ENCODE results near the gene C5orf58.

Gene C5orf58

DNA sequence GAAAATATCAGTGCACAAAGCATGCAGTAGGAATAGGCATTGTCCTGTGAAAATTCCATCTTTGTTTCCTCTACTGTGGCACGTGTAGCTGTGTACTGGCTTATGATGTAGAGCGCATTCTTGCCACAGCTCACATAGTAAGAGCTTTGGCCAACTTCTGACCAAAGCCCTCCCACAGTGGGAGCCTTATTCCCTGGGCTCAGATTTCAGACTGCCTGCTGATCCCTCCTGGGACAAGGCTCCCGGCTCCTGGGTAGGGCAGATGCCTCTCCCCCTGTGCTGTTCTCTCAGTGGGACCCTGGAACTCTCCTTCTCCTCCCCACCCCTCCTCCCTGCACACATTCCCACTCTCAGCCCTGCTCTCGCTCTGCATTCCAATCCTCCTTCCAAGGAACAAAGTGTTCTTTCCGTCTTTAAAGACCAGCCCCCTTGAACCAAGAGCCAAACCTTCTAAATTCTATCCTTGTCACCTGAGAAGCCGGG lies 47.3 kb downstream of the C5orf58 start:
- DNase-seq (ENCODE audit: low read depth in 2 of 2), result no peak

DNA sequence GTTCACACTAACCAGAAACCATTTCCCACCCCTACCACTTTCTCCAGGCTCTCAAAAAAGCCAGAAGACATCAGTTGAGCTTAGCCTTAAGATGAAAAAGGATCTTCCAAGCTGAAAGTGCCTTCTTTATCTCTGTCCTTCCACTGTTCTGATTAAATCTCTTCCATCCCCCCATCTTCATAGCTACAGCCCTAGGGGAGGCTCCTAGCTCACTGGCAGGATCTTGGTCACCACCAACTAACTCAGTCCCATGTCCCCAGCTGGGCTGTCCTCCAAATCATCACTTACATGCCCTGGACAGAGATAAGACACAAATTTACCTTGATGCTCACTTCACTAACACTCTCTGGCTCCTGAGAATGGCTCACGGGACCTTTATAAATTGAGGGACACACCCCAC lies 50.5 kb downstream of the C5orf58 start:
- DNase-seq (ENCODE audit: low read depth in 2 of 2), result no peak

DNA sequence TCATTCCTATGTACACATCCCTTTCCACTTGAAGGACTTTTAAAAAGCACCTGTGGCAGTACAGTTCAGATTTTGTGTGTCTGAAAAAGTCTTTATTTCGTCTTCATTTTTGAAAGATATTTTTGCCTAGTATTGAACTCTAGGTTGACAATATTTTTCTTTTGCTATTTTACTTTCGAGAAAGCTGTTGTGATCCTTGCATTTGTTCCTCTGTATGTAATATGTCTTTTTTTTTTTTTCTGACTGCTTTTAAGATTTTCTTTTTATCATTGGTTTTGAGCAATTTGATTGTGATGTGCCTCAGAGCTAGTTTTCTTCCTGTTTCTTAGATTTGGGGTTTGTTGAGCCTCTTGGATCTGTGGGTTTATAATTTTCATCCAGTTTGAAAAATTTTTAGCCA lies 51.4 kb downstream of the C5orf58 start:
- DNase-seq (ENCODE audit: low read depth in 2 of 2), result no peak

DNA sequence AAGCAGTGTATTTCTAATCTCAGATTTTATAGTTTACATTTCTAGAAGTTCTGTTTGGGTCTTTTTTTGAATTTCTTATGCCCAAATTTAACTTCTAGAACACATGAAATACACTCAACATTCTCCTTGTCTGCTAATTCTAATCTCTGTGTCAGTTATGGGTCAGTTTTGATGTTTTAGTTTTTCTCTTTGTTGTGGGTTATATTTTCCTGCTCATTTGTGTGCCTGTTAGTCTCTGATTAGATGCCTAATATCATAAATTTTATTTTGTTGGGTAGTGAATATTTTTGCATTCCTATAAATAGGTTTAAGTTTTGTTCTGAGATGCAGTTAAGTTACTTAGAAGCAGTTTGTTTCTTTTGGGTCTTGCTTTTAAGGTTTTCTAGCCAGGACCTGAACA lies 52.4 kb downstream of the C5orf58 start:
- DNase-seq (ENCODE audit: low read depth in 2 of 2), result no peak

DNA sequence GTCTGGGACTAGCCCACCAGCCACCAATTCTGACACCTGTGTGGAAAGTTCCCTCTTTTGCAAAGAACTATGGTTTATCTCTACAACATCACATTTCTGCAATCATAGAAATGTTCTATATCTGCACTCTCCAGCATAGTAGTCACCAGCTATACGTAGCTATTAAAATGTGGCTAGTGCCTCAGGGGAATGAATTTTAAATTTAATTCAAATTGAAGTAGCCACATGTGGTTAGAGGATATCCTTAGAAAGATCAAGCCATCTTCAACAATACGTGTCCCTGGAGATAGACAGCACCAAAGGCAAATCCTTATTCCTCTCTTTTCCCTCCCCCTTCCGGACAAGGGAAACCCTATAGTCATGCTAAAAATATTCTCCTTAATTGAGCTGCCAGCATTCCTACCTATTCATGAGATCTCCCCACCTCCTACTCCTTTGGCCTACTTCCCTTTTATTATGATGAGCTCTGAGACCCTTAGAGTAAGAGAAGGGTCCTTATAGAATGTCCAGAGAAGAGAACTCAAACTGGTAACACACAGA lies 53.7 kb downstream of the C5orf58 start:
- DNase-seq (ENCODE audit: low read depth in 2 of 2), result no peak

DNA sequence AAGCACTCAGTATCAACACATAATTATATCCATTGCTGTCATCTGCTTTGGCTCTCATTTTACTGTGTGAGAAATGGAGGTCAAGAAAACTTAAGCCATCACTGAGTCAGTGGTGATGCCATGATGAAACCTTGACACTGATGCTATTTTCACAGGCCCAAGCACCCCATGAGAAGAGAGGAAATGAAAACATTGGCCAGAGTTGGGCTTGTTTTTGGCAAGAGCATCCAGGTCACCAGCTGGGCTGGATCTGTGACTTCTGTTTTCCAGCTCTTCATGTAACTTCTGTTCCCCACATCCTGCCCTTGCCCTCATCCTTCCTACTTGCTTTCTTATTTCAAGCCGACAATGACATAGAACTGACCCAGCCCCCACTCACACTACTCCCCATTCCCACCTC lies 54.7 kb downstream of the C5orf58 start:
- no peak for DNase-seq (ENCODE audit: low read depth in 2 of 2)

DNA sequence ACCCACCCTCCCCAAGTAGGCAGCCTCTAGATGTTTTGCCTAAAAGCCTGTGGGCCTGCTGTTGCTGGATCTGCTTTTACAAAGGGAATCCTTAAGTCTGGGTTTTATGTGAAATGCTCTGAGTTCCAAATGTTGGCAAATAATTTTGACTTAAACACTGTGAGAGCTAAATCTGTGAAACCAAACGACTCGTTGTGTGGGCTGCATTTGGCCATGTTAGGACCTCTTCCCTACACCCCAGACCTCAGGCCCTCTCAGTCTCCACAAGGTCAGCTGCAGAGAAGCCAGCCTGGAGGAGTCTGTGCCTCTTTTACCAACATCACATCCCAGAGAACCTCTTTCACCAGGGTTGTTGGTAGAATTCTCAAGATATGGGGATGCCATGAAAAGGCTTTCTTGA lies 55.4 kb downstream of the C5orf58 start:
- no peak for DNase-seq (ENCODE audit: low read depth in 2 of 2)

DNA sequence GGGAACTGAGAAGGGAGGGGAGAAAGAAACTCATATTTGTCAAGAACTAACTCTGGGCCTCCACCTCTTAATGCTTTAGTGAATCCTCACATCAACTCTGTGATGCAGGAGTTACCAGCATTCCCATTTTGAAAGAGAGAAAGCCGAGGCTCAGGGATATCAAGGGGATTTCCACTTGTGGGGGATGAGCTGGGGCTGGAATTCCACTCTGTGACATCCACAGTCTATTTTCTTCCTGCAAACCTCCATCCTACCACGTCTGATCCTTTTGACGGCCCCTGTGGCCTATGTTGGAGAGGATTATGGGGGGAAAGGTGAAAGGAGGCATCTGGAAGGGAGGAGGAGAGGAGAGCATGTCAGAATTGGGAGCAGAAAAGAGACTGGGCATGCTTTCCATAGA lies 55.8 kb downstream of the C5orf58 start:
- DNase-seq (ENCODE audit: low read depth in 2 of 2), result no peak

DNA sequence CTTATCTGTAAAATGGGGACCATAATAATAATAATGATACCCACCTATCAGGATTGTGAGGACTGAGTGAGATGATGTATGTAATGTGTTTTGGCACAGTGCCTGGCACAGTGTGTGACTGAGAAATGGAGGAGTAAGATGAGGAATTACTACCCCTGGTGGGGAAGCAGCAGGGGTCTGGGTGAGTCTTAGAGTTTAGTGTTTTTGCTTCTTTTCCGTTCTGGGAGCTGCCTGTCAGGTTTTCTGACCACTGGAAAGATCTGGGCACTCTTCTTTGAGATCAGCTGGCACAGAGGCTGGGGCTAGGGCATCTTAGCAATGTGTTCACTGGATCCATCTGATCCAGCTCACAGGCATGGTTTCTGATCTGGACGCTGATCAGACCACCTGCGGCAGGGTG lies 56.3 kb downstream of the C5orf58 start:
- DNase-seq (ENCODE audit: low read depth in 2 of 2), result no peak

DNA sequence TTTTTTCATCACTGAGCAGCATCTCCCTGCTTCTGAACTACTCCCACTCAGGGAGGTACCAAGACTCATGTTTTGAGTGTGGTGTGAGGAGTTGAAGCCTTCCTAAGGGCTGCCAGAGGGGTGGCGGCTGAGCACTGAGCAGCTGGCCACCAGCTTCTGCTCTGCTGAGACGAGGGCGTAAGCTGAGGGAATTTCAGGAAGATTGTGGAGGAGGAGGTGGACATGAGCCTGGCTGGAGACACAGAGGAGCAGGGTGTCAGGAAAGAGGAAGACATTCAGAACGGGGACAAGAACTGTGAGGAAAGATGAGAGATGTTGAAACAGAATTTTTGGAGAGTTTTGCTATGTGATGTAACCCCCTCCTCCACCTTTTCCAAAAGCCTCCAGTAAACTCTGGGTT lies 57.0 kb downstream of the C5orf58 start:
- DNase-seq (ENCODE audit: low read depth in 2 of 2), result no peak

DNA sequence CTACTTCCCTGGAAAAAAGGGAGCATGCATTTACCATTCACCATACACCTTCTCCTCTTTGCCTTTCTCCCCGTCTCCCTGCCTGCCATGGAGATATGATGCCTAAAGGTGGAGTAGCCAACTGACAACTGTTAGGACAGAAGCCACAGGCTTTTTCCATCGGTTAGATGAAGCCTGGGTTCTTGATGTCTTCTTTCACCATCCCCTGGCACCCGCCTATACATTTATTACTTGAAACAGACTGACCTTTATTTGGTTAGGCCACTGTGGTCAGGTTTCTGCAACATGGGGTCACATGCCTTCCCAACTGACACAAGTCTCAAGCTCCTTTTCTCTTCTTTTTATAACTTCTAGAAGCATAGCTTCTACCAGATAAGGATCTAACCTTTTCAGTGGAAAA lies 57.7 kb downstream of the C5orf58 start:
- DNase-seq (ENCODE audit: low read depth in 2 of 2), result no peak

DNA sequence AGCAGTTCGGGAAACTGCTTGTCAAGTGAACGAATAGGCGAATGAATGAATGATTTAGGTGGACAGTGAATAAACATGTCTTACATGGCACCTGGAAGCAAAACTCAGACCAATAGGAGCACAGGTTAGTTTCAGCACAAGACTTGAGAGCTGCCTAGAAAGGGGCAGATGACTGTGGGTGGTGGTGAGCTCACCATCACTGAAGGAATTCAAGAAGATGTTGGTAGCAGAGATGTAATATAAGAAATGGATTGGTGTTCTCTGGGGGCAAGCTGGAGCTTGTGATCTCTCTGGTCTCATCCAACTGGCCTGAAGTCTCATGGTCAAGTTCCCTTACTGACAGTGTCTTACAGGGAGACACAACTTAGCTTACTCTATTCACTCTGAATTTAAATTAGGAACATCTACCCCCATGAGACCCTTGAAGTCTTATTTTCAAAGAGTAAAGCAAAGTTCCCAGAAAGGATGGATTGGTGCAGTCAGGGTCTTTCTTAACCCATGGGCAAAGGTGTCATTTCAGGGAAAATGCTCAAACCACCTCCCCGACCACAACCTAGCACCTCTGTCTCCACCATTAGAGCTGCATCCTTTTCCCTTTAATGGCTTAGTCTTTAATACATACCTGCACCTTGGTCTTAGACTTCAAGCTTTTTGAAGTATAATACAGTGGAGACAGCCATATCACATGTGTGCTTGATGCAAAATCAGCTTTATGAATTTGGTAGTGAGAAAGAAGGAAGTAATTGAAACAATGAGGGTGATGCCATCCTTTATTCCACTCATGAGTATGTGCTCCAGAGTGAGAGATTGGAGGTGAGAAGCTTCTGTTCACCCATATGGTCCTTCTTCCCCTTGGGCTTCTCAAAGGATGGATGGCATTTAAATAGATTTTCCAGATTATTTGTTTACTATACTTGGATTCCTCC lies 59.7 kb downstream of the C5orf58 start:
- DNase-seq (ENCODE audit: low read depth in 2 of 2), result no peak

DNA sequence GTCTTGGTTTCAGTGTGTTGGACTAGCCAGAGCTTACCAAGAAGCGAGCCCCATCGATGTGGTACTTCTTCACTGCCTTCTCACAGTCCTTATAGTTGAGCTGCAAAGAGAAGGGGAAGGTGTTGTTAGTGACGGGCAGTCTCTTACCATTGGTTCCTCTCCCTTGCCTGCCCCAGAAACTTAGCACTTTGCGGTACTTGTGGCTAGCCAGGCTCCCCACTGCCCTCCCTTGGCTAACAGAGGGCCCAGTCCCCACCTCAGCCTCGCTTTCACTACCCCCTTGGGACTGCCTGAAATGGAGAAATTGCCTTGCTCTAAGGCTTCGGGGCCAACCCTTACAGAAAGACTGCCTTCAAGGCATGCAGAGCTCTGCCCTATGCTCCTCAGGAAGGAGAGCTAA lies 60.5 kb downstream of the C5orf58 start:
- DNase-seq (ENCODE audit: low read depth in 2 of 2), result no peak

DNA sequence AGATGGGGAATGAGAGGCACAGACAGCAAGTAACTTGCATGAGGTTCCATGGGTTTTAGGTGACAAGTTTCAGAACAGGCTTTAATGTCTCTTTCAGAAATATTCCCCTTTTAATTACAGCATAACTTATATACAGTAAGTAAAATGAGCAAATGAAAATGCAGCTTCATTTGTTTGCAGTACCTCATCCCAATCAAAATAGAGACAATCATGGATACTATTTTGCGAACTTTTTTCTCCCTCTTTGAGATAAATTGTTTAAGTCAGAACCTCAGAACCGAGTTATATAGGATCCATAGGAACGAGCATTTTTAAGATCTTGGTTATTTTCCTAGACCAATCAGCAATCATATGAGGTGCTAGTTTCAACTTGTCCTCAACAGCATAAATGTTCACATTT lies 61.3 kb downstream of the C5orf58 start:
- DNase-seq (ENCODE audit: low read depth in 2 of 2), result no peak

DNA sequence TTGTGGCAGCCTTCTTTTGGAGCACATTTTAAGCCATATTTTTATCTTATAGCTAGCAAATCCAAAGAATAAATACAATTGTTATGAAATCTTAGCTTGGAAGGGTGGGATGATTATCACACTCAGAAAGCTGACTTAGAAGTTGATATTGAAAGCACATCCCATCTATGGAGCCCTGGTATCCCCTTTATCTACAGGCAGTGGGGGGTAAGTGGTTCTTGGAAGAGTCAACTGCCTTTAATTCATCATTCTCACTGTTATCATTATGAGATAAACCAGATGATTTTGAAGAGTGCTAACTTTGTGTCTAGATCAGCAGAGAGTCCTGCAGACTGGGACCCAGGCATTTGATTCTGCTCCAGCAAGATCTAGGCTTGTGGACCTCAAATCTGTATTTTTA lies 61.8 kb downstream of the C5orf58 start:
- DNase-seq (ENCODE audit: low read depth in 2 of 2), result no peak
